ENCODE results near the gene GPR137.

Gene GPR137

DNA sequence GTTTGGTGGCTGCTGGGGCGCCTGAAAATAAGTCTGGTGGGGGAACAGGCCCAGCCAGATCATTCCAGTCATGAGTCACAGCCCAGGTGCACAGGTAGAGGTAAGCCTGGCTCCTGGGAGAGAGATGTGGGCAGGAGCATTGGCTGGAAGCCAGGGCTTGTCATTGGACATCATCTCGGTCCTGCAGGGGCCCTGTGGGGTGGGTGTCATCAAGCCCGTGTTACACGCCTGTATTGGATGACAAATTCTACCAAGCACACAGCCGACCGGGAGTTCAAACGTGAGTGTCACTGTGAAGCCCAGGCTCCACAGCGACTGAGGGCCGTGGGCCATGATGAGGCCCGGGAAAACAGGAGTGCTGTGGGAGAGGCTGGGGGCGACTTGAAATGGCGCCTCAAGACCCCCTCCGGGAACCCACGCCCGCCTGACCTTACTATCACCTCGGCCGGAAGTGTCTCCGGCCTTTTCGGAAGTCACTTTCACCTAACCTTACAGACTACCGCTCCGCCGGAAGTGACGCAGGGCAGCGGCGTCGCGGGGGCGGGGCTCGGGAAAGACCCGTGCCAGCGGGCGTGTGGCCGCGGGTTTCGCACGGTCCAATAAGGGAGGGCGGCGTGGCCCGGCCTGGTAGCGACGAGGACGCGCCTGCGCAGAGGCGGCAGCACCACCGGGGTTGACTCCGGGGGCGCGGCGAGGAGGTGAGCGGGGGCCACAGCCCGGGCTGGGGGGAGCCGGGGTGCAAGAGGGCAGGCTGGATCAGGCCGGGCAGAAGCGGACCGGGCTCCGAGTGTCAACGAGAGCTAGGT lies 45.0 kb upstream of the GPR137 start, which contains the start of gene FKBP2:
Gene FKBP2, plus strand, starts transcription at position 661 of the 806 bp plus-strand sequence. CDS start 1,293 bp downstream, outside the sequence.
- Histone ChIP-seq H3K4me1 (peaks cover 4% of the 10 kb centered on the region), H3K9me3 (no peaks in the 10 kb centered on the region), H3K36me3 (no peaks in the 10 kb centered on the region), H3K4me3 (ENCODE audit: low read depth, low read length) (peak within 1 kb of the TSS; percentile 69), H3K27me3 (no peaks in the 10 kb centered on the region)
- DNase-seq, result peak; percentile 94
- TF ChIP-seq, protein P1, sequence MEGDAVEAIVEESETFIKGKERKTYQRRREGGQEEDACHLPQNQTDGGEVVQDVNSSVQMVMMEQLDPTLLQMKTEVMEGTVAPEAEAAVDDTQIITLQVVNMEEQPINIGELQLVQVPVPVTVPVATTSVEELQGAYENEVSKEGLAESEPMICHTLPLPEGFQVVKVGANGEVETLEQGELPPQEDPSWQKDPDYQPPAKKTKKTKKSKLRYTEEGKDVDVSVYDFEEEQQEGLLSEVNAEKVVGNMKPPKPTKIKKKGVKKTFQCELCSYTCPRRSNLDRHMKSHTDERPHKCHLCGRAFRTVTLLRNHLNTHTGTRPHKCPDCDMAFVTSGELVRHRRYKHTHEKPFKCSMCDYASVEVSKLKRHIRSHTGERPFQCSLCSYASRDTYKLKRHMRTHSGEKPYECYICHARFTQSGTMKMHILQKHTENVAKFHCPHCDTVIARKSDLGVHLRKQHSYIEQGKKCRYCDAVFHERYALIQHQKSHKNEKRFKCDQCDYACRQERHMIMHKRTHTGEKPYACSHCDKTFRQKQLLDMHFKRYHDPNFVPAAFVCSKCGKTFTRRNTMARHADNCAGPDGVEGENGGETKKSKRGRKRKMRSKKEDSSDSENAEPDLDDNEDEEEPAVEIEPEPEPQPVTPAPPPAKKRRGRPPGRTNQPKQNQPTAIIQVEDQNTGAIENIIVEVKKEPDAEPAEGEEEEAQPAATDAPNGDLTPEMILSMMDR (IDR thresholded peaks at IDR 0.05; ENCODE audit: low read depth, low read length), result no peak

GRCh38 chr11:64241241-64241490 lies 44.5 kb upstream of the GPR137 start:
- H3K4me3 ChIP-seq (ENCODE audit: low read depth, low read length), result peak overlapping the region; percentile 69
- H3K27me3 ChIP-seq, result no peaks in the 10 kb centered on the region
- no peak for DNase-seq
- H3K4me1 ChIP-seq, result peaks cover 4% of the 10 kb centered on the region
- TF ChIP-seq, protein P1 (IDR thresholded peaks at IDR 0.05; ENCODE audit: low read depth, low read length), result no peak
- no peaks in the 10 kb centered on the region for H3K36me3 ChIP-seq
- no peaks in the 10 kb centered on the region for H3K9me3 ChIP-seq

DNA sequence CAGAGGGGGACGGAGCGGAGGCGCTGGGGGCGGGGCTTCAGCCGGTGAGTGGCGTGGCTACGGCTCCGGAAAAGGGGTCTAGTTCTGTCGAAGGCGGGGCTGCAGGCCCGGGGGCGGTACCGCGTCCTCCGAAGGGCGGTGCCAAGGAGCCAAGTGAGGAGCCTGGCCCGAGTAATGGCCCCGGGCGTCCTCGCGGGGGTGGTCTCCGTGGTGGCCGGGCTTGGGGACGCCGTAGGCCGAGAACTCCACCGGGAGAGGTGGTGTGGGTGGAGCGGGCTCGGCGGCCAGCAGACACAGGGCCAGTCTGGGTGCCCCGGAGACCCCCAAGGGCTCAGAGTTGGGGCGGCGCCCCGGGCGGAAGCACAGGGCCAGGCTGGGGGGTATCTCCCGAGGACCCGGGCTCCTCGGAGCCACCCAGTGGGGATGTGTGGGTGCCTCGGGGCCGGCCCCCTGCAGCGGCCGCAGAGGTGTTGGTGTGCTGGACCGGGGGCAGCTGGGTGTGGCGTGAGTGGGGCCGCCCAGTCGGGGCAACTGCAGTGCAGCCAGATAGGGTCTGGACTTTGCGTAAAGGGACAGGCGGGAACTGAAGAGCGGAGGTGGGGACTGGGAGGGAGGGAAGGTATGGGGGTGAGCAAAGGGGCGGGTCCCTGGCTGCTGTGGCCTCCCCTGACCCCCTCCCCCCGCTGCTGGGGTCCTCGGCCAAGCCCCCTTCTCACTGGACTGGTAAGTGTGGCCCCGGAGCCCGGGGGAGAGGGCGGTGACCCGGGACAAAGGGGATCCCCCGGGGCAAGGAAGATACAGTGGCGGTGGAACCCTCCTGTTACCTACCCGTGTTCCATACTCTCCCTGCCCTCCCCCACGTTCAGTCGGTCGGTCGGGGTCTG lies 43.9 kb upstream of the GPR137 start:
- Histone ChIP-seq H3K27me3 (no peaks in the 10 kb centered on the region), H3K4me1 (peaks cover 4% of the 10 kb centered on the region), H3K9me3 (no peaks in the 10 kb centered on the region), H3K4me3 (ENCODE audit: low read depth, low read length) (peak overlapping the region; percentile 69), H3K36me3 (no peaks in the 10 kb centered on the region)
- DNase-seq, result peak; percentile 97
- TF ChIP-seq, protein P1 (IDR thresholded peaks at IDR 0.05; ENCODE audit: low read depth, low read length), result no peak

DNA sequence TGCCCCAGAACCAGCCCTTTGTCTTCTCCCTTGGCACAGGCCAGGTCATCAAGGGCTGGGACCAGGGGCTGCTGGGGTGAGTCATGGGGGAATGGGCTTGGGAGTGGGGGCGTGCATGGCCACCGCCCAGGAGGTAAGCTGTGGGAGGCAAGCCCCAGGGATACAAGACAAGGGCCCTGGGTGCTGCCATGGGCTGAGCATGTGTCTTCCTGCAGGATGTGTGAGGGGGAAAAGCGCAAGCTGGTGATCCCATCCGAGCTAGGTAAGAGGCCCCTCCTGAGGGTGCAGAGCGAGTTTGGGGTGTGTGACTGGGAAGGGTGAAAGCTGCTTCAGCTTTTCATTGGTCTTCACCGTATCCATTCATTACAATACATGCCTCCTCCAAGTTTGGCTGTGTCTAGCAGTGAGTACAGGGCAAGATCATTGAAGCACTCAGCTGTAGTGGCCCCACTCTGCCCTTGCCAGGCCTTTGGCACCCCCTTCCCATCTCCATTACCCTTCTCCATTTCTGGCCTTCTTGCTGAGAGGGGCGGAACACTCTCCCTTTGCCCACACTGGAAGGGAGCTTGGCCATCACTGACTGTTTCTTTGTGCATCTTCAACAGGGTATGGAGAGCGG lies 42.3 kb upstream of the GPR137 start:
- Histone ChIP-seq H3K9me3 (no peaks in the 10 kb centered on the region), H3K36me3 (no peaks in the 10 kb centered on the region), H3K4me3 (ENCODE audit: low read depth, low read length) (no peak overlapping the region), H3K4me1 (peaks cover 4% of the 10 kb centered on the region), H3K27me3 (no peaks in the 10 kb centered on the region)
- DNase-seq, result no peak
- TF ChIP-seq, protein P1 (IDR thresholded peaks at IDR 0.05; ENCODE audit: low read depth, low read length), result no peak

DNA sequence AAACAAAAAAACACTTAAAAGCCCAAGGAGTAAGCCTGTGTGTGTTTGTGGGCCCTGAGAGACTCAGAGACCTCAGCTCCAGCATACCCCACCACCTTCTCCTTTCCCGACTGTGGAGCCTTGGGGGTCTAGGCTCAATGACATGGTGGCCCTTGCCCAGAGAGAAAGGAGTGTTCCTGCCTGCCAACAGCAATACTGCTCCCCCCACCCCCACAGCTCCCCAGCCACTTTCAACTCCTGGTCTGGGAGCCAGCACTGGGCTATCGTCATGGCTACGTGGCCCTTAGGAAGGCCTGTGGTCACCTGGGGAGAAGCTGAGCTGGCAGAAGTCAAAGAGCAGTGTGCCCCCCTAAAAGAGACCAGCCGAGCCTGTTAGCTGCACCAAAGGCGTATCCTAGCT lies 41.5 kb upstream of the GPR137 start:
- no peak overlapping the region for H3K4me3 ChIP-seq (ENCODE audit: low read depth, low read length)
- DNase-seq, result no peak
- peaks cover 4% of the 10 kb centered on the region for H3K4me1 ChIP-seq
- no peaks in the 10 kb centered on the region for H3K36me3 ChIP-seq
- H3K27me3 ChIP-seq, result no peaks in the 10 kb centered on the region
- no peaks in the 10 kb centered on the region for H3K9me3 ChIP-seq
- TF ChIP-seq, protein P1 (IDR thresholded peaks at IDR 0.05; ENCODE audit: low read depth, low read length), result no peak
